Adrenal gland (tissue), 12 donors: ENCODE measurements around the gene SMIM44. TPM values are rescaled to one million over a fixed set of nuclear protein-coding genes. Genes with fewer than 3 reads are reported as not detected.

Experiments
- DNase-seq, 7 donors: peaks; one replicate each; pipeline ENCODE4 v3.0.0-alpha.2; 2019 to 2020
- H3K27ac ChIP-seq, 5 donors: fragments of 200-600 bp; sonication (generic) in 4 of 5; 1 replicate in 3 of 5; 2 replicates in 2 of 5; pipeline versions ENCODE4 v1.5.1 to v1.8.0; 2016 to 2020; ENCODE audit warnings: mild to moderate bottlenecking in 1 of 5
- H3K27me3 ChIP-seq: fragments of 200-600 bp; 2 replicates; pipeline ENCODE4 v1.8.0; 2021
- H3K36me3 ChIP-seq, 2 donors: fragments of 200-600 bp; replicated peaks in 1 of 2; 1 replicate in 1 of 2; 2 replicates in 1 of 2; pipeline versions ENCODE4 v1.5.1 to v1.8.0; 2018 to 2022
- H3K4me1 ChIP-seq, 2 donors: fragments of 200-600 bp; replicated peaks in 1 of 2; 1 replicate in 1 of 2; 2 replicates in 1 of 2; pipeline versions ENCODE4 v1.5.1 to v1.8.0; 2018 to 2021
- H3K4me3 ChIP-seq, 4 donors: fragments of 200-600 bp; sonication (generic) in 3 of 4; one replicate each; pipeline ENCODE4 v1.5.1; 2016 to 2018
- H3K9me3 ChIP-seq, 3 donors: fragments of 200-600 bp; sonication (generic) in 1 of 3; replicated peaks in 1 of 3; 1 replicate in 2 of 3; 2 replicates in 1 of 3; pipeline versions ENCODE4 v1.5.1 to v1.8.0; 2016 to 2021
- POLR2A ChIP-seq, 2 donors: fragments of 450-650 bp; IDR thresholded peaks; one replicate each; pipeline ENCODE4 v1.6.1; 2017; ENCODE audit warnings: antibody characterized with exemption in 2 of 2, mild to moderate bottlenecking in 2 of 2, moderate library complexity in 1 of 2
- WGBS, 4 donors: extraction: QIAGEN DNeasy Blood & Tissue Kit in 2 of 4; methylation state at CpG; one replicate each; pipeline versions ENCODE4 v1.1.5 to v1.1.7; 2013 to 2017; 5-methylcytosine and 5-hydroxymethylcytosine counted together
- intact Hi-C, 2 donors: fragments of 100-400 bp; cut with DNase I; formaldehyde crosslinking; loops; one replicate each; pipeline versions ENCODE4 v1.14.1 to v1.15.0; 2022 to 2023
- polyA plus RNA-seq, 3 donors: library from polyadenylated mRNA; stranded (reverse); fragments of 200-250 nt in 2 of 3; fragments of 350-450 nt in 1 of 3; fragmentation: Illumina TruSeq in 1 of 3; extraction: RNeasy Lipid Tissue Mini Kit (QIAGEN cat#74804) in 1 of 3; gene quantifications; one replicate each; pipeline ENCODE4 v1.2.3, GENCODE V29; 2013 to 2014
- total RNA-seq, 9 donors: library from RNA; depleted of rRNA in 4 of 9; stranded (reverse); fragments of >200 nt in 4 of 9; fragments of 120-200 nt in 1 of 9; fragmentation: NEBNext Ultra II Directional in 1 of 9; extraction: Animal tissue kit (Norgen Biotek cat#: 25700) in 1 of 9; gene quantifications; one replicate each; pipeline versions ENCODE4 v1.1.0 to v1.2.4, GENCODE V29; 2013 to 2023
- TF ChIP-seq, protein P1 (sequence below), 6 experiments: fragments of 450-650 bp in 4 of 6; fragments of 200-600 bp in 2 of 6; sonication (generic) in 1 of 6; IDR thresholded peaks; 1 replicate in 5 of 6; 2 replicates in 1 of 6; pipeline versions ENCODE4 v1.5.1 to v1.8.0; 2016 to 2021; ENCODE audit warnings: antibody characterized with exemption in 6 of 6, mild to moderate bottlenecking in 2 of 6, moderate library complexity in 1 of 6
- donor health status: healthy with polysubstance abuse.
- donor health status: Bipolar disorder and iron deficiency.
- donor health status: DM: yes; HTN: yes; CAD: no.
- donor health status: DM: no; HTN: no; CAD: no.
- donor health status: DM: no; HTN: no; CAD: no.
- donor health status: DM: yes; HTN: yes; CAD: no.

SMIM44 gene
- total and polyA plus RNA-seq, 12 donors: not detected

- intact Hi-C loops: no loop called here
- Histone ChIP-seq H3K36me3 (peaks cover 0 to 10% of the 10 kb centered on the region in 2 donors), H3K27ac (no peak overlapping the region), H3K27me3 (no peaks in the 10 kb centered on the region), H3K4me1 (peaks cover 13 to 35% of the 10 kb centered on the region in 2 donors), H3K4me3 (no peak overlapping the region), H3K9me3 (no peaks in the 10 kb centered on the region)
- 79 to 97% (median 93%) methylated on average over 2 of the region's 2 CpGs for WGBS, 4 donors
- TF ChIP-seq, protein P1, sequence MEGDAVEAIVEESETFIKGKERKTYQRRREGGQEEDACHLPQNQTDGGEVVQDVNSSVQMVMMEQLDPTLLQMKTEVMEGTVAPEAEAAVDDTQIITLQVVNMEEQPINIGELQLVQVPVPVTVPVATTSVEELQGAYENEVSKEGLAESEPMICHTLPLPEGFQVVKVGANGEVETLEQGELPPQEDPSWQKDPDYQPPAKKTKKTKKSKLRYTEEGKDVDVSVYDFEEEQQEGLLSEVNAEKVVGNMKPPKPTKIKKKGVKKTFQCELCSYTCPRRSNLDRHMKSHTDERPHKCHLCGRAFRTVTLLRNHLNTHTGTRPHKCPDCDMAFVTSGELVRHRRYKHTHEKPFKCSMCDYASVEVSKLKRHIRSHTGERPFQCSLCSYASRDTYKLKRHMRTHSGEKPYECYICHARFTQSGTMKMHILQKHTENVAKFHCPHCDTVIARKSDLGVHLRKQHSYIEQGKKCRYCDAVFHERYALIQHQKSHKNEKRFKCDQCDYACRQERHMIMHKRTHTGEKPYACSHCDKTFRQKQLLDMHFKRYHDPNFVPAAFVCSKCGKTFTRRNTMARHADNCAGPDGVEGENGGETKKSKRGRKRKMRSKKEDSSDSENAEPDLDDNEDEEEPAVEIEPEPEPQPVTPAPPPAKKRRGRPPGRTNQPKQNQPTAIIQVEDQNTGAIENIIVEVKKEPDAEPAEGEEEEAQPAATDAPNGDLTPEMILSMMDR (IDR thresholded peaks at IDR 0.05): no peak
- TF ChIP-seq POLR2A (IDR thresholded peaks at IDR 0.05): no peak
- no peak for DNase-seq
These were observed 35.4 kb upstream of the SMIM44 start for GRCh38 chr19:3518659-3519058.

- 81 to 87% (median 86%) methylated on average over 4 to 10 of the region's 10 CpGs for WGBS, 4 donors
- peaks cover 0 to 6% of the 10 kb centered on the region in 2 donors for H3K36me3 ChIP-seq
- intact Hi-C loops: no loop called here
- TF ChIP-seq, protein P1 (IDR thresholded peaks at IDR 0.05): no peak
- TF ChIP-seq POLR2A (IDR thresholded peaks at IDR 0.05): no peak
- peak overlapping the region in 1 of 5 donors; percentile 6 for H3K27ac ChIP-seq
- peak in 1 of 7 donors; percentile 7 for DNase-seq
- H3K4me1 ChIP-seq: peaks cover 15 to 37% of the 10 kb centered on the region in 2 donors
- H3K4me3 ChIP-seq: no peak overlapping the region
- H3K9me3 ChIP-seq: no peaks in the 10 kb centered on the region
- H3K27me3 ChIP-seq: no peaks in the 10 kb centered on the region
These were observed 35.0 kb upstream of the SMIM44 start for GRCh38 chr19:3518255-3518654.

GRCh38 chr19:3517638-3518037, 34.4 kb upstream of the SMIM44 start:
- H3K4me1 ChIP-seq: peaks cover 21 to 44% of the 10 kb centered on the region in 2 donors
- WGBS, 4 donors: 30 to 51% (median 41%) methylated on average over 2 of the region's 2 CpGs
- TF ChIP-seq, protein P1 (IDR thresholded peaks at IDR 0.05): no peak

GRCh38 chr19:3516675-3517207, 33.5 kb upstream of the SMIM44 start:
- TF ChIP-seq, protein P1 (IDR thresholded peaks at IDR 0.05): no peak
- no peak for TF ChIP-seq POLR2A (IDR thresholded peaks at IDR 0.05)
- peaks cover 25 to 43% of the 10 kb centered on the region in 2 donors for H3K4me1 ChIP-seq
- intact Hi-C loops: no loop called here
- WGBS, 4 donors: 55 to 76% (median 72%) methylated on average over 5 to 15 of the region's 15 CpGs
- DNase-seq: peak in 2 of 7 donors; percentile 24 to 25
- H3K27me3 ChIP-seq: no peaks in the 10 kb centered on the region
- H3K36me3 ChIP-seq: no peaks in the 10 kb centered on the region
- no peak overlapping the region for H3K4me3 ChIP-seq
- H3K9me3 ChIP-seq: no peaks in the 10 kb centered on the region
- H3K27ac ChIP-seq: peak overlapping the region in 2 of 5 donors; percentile 20 to 72

More at GRCh38 chr19:3517638-3518037, 34.4 kb upstream of the SMIM44 start:
- H3K27me3 ChIP-seq: no peaks in the 10 kb centered on the region
- no peaks in the 10 kb centered on the region for H3K9me3 ChIP-seq
- H3K27ac ChIP-seq: peak overlapping the region in 3 of 5 donors; percentile 20 to 72 (median 47)
- intact Hi-C loops: no loop called here
- peak in 1 of 7 donors; percentile 12 for DNase-seq
- no peak overlapping the region for H3K4me3 ChIP-seq
- H3K36me3 ChIP-seq: no peaks in the 10 kb centered on the region
